ENCODE data around the gene SLMAP.

SLMAP gene

GRCh38 chr3:57749542-57749941, 6.6 kb upstream of the SLMAP start:
- no peak for DNase-seq (ENCODE audit: low read depth in 2 of 2)

DNA sequence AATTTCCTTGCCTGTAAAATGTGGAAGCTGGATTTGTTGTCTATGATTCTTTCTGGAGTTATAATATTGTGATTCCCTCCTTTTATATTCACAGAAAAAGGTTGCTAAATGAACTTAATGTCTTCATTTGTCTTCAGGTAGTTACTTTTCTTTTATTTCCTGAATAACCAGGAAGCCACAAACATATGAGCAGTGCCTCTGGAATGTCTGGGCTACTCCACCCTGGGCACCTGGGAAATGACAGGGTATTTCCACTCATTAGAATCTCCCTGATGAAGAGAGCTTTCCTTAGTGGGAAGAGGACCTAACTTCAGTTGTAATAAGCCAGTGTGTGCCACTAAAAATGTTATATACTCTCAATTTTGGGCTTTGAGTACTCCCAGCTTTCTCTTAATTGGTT, 3.8 kb upstream of the SLMAP start:
- DNase-seq (ENCODE audit: low read depth in 2 of 2): no peak

GRCh38 chr3:57753016-57753415, 3.1 kb upstream of the SLMAP start:
- DNase-seq (ENCODE audit: low read depth in 2 of 2): no peak

GRCh38 chr3:57755368-57755675, 787 bp upstream of the SLMAP start:
- no peak for DNase-seq (ENCODE audit: low read depth in 2 of 2)

- DNase-seq (ENCODE audit: low read depth in 2 of 2): no peak
These were observed 656 bp downstream of the SLMAP start for GRCh38 chr3:57756528-57757401.

DNA sequence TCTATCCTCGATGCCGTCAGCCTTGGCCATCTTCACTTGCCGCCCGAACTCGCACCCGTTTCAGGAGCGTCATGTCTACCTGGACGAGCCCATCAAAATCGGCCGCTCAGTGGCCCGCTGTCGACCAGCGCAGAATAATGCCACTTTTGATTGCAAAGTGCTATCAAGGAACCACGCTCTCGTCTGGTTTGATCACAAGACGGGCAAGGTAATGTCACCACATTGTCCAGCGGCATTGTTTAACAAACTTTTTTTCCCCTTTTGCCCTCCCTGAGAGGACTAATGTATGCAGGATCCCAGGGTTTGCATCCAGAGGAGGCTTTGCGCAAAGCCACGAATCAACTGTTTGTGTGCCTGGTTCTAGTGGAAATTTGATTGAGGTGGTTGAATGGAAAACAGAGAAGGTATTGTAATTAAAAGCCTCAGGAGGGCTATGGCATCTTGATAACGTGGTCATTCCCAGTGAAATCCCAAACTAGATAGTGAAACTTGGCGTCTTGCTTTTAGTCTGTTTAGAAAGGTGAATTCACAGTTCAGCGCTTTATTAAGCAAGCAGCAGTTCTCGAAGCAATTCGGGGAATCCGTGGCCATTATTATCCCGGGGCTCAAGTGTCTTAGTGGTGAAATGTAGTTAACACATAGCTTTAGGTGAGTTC, 1.7 kb downstream of the SLMAP start:
- DNase-seq (ENCODE audit: low read depth in 2 of 2): no peak

DNA sequence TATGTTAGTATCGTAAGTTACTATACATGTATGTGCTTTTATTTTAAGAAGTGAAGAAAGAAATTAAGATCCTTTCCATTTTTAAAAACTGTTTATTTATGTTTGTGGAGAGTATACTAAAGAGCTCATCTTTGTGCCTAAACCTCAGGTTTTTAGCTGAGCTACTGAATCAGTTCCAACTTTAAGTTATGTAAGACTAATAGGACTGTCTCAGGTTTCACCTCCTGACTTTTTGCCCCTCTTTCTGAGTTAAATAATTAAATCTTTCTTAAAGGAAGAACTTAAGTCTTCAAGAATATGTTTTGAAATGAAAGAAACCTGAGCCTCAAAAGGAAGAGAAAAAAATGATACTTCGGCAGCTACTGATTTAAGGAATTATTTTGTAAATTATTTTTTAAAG, 2.6 kb downstream of the SLMAP start:
- DNase-seq (ENCODE audit: low read depth in 2 of 2): no peak

DNA sequence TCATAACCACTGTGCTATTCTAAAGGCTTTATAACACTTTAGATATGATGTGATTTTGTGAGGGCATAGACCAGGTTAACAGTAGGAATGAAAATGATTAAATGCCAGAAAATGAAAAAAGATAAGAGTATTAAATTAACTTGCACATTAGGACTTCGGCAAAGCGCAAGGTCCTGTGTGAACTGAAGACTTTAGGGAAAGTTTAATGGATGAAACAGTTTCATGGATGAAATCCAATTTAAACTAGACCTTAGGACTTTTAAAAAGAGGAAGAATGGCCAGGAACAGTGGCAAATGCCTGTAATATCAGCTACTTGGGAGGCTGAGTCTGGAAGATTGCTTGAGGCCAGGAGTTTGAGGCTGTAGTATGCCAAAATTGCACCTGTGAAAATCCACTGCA, 8.7 kb downstream of the SLMAP start:
- no peak for DNase-seq (ENCODE audit: low read depth in 2 of 2)

DNA sequence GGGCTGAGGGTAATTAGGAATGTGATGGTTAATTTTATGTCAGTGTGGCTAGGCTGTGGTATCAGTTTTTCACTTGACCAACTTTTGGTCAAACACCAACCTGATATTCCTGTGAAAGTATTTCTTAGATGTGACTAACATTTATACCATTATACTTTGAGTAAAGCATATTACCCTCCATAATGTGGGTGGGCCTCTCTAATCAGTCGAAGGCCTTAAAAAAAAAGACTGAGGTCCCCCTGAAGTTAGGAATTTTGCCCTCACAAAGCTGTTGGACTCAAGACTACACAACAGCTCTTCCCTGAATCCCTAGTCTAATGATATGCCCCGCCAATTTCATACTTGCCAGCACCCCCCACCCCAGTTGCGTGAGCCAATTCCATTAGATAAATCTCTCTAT, 12.5 kb downstream of the SLMAP start:
- DNase-seq (ENCODE audit: low read depth in 2 of 2): no peak

DNA sequence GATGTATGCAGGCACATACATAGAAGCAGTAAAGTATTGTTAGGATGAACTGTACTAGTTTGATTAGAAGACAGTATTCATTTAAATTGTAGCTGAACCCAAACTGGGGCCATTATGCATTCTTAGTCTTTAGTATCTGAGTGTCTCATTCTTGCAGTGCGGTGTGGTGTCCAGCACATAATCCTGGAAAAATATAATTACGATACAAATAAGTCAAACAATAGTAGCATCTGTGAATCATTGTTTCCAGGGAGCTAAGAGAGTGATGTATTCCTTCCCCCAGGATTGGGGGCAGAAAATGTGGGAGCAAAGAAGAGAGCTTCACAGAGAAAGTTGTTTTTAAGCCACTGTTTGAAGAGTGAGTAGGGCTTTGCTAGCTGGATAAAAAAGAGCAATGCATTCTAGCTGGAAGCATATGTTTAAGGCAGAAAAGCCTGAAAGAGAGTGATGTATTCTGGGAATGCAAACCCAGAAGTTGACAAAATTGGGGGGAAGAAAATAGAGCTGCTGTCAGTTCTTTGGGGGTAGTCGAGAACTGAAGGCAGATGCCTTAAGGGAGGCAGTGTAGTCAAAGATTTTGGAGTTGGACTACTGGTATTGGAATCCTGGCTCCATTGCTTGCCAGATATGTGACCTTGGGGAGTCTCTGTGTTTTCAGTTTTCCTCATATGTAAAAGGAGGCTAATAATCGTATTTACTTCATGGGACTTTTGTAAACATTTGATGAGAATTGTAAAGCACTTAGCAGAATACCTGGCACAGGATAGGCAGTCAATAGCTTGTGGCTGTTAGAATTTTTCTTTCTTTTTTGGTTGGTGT, 14.1 kb downstream of the SLMAP start:
- DNase-seq (ENCODE audit: low read depth in 2 of 2): no peak

- DNase-seq (ENCODE audit: low read depth in 2 of 2): no peak
These were observed 16.1 kb downstream of the SLMAP start for GRCh38 chr3:57772251-57772650.

GRCh38 chr3:57777774-57778173, 21.7 kb downstream of the SLMAP start:
- DNase-seq (ENCODE audit: low read depth in 2 of 2): no peak

DNA sequence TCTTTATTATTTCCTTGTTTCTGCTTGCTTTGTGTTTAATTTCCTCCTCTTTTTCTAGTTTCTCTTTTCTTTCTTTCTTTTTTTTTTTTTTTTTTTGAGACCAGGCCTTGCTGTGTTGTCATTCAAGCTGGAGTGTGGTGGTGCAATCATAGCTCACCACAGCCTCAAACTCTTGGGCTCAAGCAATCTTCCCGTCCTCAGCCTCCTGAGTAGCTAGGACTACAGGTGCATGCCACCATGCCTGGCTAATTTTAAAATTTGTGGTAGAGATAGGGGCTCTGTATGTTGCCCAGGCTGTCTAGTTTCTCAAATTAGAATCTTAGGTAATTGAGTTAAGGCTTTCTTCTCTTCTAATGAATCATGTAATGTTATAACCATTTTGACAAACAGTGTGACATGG, 22.4 kb downstream of the SLMAP start:
- DNase-seq (ENCODE audit: low read depth in 2 of 2): no peak

DNA sequence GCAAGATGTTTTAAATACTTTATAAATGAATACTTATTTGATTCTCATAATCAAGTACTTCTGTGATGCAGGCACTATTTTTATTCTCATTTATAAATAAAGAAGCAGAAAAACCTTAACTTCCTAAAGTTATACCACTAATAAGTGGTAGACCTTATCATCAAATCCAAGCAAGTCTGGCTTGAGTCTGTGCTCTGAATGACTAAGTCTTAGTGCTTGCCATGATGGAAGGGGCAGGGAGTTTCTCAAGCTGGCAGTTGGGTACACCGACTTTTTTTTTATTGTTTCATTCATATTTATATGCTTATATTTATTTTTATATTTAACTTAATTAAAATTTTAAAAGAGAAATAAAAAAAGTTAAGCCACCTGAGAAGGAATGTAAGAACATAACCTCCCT, 23.6 kb downstream of the SLMAP start:
- no peak for DNase-seq (ENCODE audit: low read depth in 2 of 2)

DNA sequence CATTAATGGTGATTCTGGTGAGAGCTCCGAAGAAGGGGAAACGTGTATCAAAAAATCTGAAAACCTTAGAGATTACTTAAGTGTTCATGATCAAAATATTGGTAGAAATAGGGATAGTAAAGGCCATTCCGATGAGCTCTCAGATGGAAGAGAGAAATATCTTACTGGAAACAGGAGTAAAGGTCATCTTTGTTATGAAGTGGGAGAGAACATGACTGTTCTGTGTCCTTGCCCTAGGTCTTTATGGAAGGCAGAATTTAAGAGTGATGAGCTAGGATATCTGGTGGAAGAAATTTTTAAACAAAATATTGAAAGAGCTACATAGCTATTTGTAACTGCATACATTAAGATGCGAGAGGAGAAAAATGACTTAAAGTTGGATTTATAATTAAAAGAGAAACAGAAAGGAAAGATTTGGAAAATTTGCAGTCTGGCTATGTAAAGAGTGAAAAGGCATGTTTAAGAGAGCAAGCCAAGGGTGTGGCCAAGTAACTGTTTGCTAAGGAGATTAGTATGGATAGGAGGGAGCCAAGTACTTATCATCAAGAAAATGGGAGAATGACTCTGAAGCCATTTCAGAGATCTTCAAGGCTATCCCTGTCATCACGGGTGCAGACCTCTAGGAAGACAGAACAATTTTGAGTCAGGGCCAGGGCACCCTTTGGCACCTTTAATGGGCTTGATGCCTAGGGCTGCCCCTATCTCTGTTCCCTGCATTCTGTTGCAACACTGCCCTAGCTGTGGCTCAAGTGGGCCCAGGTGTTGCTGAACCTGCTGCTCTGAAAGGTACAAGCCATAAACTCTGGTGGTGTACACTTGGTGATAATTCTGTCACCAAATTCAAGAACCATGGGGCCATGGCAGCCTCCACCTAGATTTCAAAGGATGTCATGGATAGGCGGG, 27.3 kb downstream of the SLMAP start:
- no peak for DNase-seq (ENCODE audit: low read depth in 2 of 2)

DNA sequence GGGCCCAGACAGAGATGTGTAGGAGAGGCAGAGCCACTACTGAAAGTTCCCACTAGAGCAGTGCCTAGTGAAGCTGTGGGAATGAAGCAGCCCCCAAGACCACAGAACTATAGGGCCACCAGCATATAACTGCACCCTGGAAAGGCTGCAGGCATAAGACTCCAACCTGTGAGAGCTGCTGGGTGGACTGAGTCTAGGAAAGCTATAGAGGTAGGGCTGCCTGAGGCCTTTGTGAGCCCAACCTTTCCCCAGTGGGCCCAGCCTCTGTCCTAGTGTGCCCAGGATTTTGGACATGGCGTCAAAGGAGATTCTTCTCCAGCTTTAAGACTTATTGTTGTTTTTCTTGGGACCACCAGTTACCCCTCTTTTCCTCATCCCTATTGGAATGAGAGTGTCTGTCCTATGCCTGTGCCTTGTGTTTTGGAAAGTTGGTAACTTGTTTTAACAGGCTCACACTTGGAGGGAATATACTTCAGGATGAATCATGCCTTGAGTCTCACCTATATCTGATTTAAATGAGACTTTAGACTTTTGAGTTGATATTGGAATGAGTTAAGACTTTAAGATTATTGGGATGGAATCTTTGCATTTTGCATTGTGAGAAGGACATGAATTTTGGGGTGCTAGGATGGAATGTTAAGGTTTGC, 28.1 kb downstream of the SLMAP start:
- DNase-seq (ENCODE audit: low read depth in 2 of 2): no peak

DNA sequence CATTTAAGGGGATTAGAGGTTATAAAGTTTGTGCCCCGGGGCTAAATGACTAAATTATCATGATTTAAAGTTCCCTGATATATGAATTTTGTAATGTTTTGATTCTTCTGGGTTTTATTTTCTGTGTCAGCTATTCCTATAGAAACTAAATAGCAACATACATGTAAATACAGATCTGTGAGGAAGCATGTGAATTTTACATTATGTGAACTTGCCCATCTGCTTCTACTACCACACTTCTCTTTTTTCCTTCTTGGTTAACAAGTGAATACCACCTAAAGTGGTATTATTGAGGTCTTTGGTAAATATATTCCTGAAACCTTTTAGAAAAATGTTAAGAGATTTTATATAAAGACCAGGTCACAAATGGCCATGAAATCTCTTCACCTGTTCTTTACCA, 29.3 kb downstream of the SLMAP start:
- DNase-seq (ENCODE audit: low read depth in 2 of 2): no peak

DNA sequence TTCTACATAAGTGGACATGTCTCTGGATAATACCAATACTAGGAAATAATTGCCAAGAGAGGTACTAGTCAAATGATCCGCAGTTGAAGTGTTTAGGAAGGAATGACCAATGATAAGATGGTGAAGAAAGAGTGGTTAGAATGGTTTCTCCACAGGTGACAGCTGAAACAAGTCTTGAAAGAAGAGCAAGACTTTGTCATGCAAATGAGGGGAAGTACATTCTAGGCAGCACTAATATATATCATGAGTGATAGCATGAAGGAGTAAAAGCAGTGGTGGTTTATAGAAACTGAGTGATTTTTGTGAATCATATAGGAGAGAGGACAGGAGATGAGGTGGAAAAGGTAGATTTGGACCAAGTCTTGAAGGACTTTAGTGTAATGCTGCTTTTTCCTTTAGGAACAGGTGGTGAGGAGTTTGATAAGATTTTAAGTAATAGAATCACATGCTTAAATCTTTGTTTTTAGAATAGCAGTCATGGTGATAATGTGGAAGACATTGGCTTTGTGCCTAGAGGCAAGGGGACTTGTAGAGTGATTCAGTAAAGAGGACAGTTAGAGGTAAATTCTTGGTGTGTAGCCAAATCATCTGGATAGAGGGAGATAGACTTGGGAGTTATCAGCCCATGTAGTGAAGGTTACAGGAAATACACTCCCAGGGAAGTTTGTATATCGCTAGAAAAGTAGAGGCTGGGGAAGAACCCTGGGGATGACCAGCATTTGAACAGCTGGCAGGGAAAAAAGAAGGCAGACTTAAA, 31.9 kb downstream of the SLMAP start:
- no peak for DNase-seq (ENCODE audit: low read depth in 2 of 2)

- DNase-seq (ENCODE audit: low read depth in 2 of 2): no peak
These were observed 32.5 kb downstream of the SLMAP start for GRCh38 chr3:57788624-57789018.

DNA sequence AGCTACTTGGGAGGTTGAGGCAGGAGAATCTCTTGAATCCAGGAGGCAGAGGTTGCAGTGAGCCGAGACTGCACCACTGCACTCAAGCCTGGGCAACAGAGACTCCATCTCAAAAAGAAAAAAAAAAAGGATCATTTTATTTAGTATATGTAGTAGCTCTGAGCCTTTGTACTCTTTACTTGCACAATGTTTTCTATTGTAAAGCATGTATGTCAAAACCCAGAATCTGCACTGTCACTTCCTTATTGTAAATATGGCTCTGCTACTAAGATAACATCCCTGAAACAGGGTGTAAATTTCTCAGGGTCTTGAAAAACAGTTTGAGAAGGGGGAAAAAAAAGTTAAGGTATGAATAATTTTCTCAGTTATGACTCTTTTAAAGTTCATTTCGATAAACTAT, 35.1 kb downstream of the SLMAP start:
- DNase-seq (ENCODE audit: low read depth in 2 of 2): no peak

- no peak for DNase-seq (ENCODE audit: low read depth in 2 of 2)
These were observed 36.1 kb downstream of the SLMAP start for GRCh38 chr3:57792198-57792597.

Measured in stimulated activated CD8-positive, alpha-beta memory T cell treated with anti-CD3 and anti-CD28 coated beads, Interleukin-7, amount 100 ng/mL, for 1 hour (primary cell).